T-helper 2 cell treated with Interferon-gamma antibody and Interleukin-4, amounts not matched to agents 5 μg/mL and 100 μg/mL, for 36 hours (primary cell): ENCODE data around the gene PDGFA.

Experiments used
- DNase-seq: peaks from one replicate; pipeline ENCODE4 v3.0.0; 2021; ENCODE audit warnings: low spot score
- H3K27ac Mint-ChIP-seq: one replicate; pipeline ENCODE4 v1.8.0; 2021; ENCODE audit warnings: mild to moderate bottlenecking, mixed read lengths
- H3K27me3 Mint-ChIP-seq: one replicate; pipeline ENCODE4 v1.8.0; 2021; ENCODE audit warnings: low read depth, mixed read lengths
- H3K36me3 Mint-ChIP-seq: one replicate; pipeline ENCODE4 v1.8.0; 2021; ENCODE audit warnings: low read depth, mixed read lengths
- H3K4me1 Mint-ChIP-seq: one replicate; pipeline ENCODE4 v1.8.0; 2021; ENCODE audit warnings: low read depth, mixed read lengths
- H3K4me3 Mint-ChIP-seq: one replicate; pipeline ENCODE4 v1.8.0; 2022; ENCODE audit warnings: mild to moderate bottlenecking, moderate library complexity, mixed read lengths
- H3K9me3 Mint-ChIP-seq: one replicate; pipeline ENCODE4 v1.8.0; 2021; ENCODE audit warnings: mixed read lengths

PDGFA gene

DNA sequence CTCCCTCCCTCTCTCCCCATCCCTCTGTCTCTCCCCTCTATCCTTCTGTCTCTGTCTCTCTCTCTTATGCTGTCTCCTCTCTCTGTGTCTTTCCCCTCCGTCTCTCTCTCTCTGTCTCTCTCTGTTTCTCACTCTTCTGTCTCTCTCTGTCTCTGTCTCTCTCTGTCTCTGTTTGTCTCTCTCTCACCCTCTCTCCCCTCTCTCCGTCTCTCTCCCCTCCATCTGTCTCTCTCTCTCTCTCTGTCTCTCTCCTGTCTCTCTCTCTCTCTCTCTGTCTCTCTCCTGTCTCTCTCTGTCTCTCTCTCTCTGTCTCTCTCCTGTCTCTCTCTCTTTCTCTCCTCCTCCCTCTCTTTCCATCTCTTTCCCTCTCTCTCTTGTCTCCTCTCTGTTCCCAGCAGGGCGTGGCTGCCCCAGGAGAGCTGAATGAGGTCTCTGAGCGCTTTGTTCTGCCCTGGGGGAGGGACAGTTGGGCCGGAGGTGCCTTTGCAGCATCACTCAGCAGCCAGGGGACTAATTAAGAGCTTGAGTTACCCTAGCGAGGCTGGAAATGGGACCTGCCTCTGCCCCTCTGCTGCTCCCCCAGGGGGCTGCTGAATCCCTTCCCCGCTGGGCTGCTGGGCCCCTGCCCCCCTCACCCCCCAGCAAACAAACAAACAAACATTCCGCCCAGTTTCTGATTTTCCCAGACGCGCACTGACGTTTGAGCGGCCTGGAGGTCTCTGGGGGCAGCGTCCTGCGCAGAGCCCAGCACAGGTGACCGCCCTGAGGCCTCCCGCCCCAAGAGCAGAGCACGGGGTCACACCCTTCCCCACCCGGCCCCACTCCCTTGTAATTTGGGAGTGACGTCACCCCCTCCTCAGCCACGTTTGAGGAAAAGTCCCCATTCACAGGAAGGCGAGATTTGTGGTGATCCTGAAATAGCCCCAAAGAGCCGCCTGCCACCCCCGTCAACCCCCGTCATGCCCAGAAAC lies 68.1 kb downstream of the PDGFA start:
- no peaks in the 10 kb centered on the region for H3K9me3 Mint-ChIP-seq
- H3K36me3 Mint-ChIP-seq: no peaks in the 10 kb centered on the region
- H3K4me1 Mint-ChIP-seq: peaks cover 4% of the 10 kb centered on the region
- DNase-seq: no peak
- peaks cover 11% of the 10 kb centered on the region for H3K27me3 Mint-ChIP-seq
- H3K27ac Mint-ChIP-seq: no peak overlapping the region
- H3K4me3 Mint-ChIP-seq: peak overlapping the region; percentile 0

DNA sequence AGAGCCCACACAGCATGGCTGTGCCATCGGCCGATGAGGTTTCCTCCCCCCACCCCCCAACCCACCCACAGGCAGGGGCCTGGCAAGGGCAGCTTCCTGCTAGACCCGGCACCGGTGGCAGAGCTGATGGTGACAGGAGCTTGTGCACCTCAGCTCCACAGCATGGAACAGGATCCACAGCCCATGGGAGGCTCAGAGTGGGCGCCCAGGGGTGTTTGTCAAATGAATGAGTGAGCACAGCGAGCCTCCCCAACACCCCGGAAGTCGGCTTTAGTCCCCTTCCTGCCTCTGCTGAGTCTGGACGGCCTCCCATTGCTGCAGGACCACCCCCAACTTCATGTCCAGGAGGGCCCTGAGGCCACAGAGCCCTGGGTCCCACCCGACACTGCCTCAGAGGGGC lies 68.9 kb downstream of the PDGFA start:
- no peaks in the 10 kb centered on the region for H3K9me3 Mint-ChIP-seq
- peak overlapping the region; percentile 0 for H3K4me3 Mint-ChIP-seq
- H3K36me3 Mint-ChIP-seq: no peaks in the 10 kb centered on the region
- no peak for DNase-seq
- H3K27me3 Mint-ChIP-seq: peaks cover 11% of the 10 kb centered on the region
- peaks cover 4% of the 10 kb centered on the region for H3K4me1 Mint-ChIP-seq
- H3K27ac Mint-ChIP-seq: no peak overlapping the region

DNA sequence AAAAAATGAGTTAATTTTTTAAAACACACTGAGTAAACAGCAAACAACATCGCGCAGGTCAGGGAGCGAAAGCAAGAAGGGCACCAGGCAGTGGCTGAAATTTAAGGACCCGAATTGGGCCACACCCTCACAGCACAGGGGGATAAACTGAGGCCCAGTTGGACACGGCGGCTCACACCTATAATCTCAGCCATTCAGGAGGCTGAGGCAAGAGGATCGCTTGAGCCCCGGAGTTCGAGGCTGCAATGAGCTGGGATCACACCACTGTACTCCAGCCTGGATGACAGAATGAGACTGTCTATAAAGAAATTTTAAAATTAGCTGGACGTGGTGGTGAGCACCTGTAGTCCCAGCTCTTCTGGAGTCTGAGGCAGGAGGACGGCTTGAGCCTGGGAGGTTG lies 69.6 kb downstream of the PDGFA start:
- Mint-ChIP-seq H3K4me3 (no peak overlapping the region), H3K4me1 (peaks cover 4% of the 10 kb centered on the region), H3K36me3 (no peaks in the 10 kb centered on the region), H3K27ac (no peak overlapping the region), H3K27me3 (peaks cover 11% of the 10 kb centered on the region), H3K9me3 (no peaks in the 10 kb centered on the region)
- no peak for DNase-seq

DNA sequence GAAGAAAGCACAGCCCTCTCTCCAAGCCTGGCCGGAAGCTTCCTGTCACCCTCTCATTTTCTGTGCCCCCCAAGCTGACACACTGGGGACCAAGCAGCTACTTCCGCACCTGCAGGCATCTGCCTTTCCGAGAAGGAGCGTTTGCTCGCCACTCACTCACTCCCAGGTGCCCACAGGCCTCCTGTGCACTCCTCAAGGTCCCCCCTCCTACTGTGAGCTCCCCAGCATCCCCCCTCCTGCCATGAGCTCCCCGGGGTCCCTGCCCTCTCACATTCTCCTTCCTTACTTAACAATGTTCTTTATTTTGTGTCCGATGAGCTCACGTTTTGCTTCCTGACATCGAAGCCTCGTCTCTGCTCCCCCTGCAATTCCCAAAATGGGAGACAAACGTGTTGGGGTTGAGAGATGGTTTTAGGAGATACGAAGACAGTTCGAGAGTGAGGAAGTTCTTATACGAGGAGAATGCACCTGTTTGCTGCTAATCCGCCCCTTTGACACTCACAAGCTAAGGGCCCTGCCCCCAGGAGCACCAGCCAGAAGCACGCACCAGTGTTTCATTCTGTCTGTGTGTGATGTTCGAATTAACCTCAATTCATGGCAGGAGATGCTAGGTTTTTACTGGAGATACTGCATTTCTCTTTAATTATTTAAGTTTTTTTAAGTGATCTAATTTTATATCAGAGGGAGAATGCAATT lies 70.2 kb downstream of the PDGFA start:
- no peaks in the 10 kb centered on the region for H3K9me3 Mint-ChIP-seq
- DNase-seq: no peak
- peaks cover 11% of the 10 kb centered on the region for H3K27me3 Mint-ChIP-seq
- no peak overlapping the region for H3K27ac Mint-ChIP-seq
- H3K4me1 Mint-ChIP-seq: peaks cover 4% of the 10 kb centered on the region
- H3K4me3 Mint-ChIP-seq: no peak overlapping the region
- no peaks in the 10 kb centered on the region for H3K36me3 Mint-ChIP-seq

DNA sequence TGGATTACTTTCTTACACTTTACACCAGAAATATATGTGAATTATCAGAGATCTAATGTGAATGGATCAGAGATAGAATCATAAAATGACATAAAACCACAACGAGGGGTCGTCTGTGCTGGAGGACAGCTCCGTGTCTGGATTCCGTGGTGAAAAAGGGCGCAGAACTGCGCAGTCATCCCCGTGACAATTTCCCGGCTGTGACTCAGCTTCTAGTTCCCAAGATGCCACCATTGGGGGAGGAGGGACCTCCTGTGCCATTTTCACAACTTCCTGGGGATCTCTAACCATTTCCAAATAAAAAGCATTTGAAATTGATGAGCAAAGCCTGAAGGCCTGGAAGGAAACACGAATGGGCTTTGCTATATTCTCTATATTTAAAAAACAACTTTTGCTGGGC lies 72.1 kb downstream of the PDGFA start:
- H3K4me1 Mint-ChIP-seq: peaks cover 4% of the 10 kb centered on the region
- no peak for DNase-seq
- no peak overlapping the region for H3K4me3 Mint-ChIP-seq
- peaks cover 11% of the 10 kb centered on the region for H3K27me3 Mint-ChIP-seq
- no peaks in the 10 kb centered on the region for H3K36me3 Mint-ChIP-seq
- no peak overlapping the region for H3K27ac Mint-ChIP-seq
- no peaks in the 10 kb centered on the region for H3K9me3 Mint-ChIP-seq
